ENCODE data around the gene VASP.
"Not testable (repeated sequence)": the region's sequence is repeated elsewhere in the genome, so short reads cannot be mapped to it uniquely, and the experiment has no call there.

Gene VASP

DNA sequence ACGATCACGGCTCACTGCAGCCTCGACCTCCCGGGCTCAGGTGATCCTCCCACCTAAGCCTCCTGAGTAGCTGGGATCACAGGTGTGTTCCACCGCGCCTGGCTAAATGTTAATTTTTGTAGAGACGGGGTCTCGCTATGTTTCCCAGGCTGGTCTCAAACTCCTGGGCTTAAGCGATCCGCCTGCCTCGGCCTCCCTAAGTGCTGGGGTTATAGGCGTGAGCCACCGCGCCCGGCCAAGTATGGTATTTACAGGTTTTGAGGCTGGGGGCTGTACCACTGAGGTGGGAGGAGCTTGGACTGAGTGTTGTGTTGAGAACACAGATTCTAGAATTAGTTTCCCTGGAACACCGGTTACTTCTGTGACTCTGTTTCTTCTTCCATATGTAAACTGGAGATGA is 9.5 kb upstream of the VASP start:
- no peak for DNase-seq

DNA sequence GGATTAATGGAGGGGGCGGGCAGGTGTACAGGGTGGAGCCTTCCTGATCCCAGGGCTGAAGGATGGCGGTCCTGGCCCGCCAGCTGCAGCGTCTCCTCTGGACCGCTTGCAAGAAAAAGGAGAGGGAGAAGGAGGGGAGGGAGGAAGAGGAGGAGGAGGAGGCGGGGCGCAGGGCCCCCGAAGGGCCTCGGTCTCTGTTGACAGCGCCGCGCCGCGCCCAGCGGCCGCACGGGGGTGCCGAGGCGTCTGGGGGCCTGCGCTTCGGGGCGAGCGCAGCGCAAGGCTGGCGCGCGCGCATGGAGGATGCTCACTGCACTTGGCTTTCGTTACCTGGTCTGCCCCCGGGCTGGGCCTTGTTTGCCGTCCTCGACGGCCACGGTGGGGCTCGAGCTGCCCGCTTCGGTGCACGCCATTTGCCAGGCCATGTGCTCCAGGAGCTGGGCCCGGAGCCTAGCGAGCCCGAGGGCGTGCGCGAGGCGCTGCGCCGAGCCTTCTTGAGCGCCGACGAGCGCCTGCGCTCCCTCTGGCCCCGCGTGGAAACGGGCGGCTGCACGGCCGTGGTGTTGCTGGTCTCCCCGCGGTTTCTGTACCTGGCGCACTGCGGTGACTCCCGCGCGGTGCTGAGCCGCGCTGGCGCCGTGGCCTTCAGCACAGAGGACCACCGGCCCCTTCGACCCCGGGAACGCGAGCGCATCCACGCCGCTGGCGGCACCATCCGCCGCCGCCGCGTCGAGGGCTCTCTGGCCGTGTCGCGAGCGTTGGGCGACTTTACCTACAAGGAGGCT is 8.7 kb upstream of the VASP start, which contains the start of gene PPM1N:
PPM1N (plus strand) TSS at position 33 of the 785 bp plus-strand sequence; CDS start at position 63, 30 bp downstream.
- peak; percentile 86 for DNase-seq

DNA sequence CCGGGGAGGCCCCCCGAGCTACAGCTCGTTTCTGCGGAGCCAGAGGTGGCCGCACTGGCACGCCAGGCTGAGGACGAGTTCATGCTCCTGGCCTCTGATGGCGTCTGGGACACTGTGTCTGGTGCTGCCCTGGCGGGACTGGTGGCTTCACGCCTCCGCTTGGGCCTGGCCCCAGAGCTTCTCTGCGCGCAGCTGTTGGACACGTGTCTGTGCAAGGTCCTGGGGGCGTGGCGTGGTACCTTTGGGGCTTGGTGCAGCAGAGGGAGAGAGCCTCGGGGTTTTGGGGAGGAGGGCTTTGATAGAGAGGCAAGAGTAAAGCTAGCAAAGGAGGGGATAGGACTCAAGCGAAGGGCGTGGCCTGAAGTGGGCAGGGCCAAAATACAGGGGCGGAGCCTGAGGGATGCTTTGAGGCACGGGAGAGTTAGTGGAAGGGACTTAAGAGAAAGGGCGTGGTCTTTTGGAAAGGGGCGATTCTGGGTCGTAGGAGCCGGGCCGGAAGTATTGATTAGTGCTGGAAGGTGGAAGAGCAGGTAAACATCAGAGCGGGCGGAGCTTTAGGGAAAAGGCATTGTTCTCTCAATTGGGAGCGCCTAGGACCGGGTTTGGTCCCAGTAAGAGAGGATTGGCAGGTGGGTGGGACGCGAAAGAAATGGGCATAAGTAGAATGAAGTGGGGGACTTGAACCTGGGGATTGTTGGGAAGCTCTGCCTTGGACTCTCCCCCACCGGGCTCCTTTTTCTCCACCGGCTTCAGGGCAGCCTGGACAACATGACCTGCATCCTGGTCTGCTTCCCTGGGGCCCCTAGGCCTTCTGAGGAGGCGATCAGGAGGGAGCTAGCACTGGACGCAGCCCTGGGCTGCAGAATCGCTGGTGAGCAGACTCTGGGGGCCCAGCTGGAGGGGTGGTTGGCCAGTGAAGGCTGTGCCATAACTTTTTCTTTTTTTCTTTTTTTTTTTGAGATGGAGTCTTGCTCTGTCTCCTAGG is 7.8 kb upstream of the VASP start:
- peak; percentile 84 for DNase-seq

DNA sequence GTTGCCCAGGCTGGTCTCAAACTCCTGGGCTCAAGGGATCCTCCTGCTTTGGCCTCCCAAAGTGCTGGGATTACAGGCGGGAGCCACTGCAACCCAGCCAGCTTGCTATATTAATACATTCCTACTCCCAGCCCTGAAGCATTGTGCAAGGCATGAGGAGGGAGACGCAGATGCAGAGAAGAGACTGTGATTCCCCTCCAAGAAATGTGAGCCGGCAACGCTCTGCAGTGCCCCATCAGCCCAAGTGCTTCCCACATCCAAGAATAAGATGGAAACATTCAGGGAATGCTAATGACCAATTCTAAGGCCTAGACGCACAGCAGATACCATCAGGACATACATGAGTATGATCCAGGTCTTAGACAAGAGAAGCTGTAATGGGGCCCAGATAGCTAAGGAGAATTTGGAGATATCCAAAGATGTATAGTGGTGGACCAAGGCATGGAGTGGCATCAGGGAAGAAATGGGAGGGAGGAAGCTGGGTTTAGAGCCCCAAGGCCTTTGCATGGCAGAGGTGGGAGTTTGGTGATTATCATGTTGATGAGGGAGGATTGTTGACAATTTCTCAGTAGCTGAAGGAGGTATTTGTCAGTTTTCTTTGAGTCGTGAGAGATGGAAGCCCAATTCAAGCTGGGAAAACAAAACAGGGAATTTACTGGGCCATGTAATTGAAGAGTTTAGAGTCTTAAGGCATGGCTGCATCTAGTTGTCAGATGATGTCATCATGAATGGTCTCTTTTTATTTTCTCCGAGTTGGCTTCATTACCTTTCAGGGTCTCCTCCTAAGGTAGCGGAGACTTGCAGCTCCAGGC is 6.2 kb upstream of the VASP start:
- no peak for DNase-seq

DNA sequence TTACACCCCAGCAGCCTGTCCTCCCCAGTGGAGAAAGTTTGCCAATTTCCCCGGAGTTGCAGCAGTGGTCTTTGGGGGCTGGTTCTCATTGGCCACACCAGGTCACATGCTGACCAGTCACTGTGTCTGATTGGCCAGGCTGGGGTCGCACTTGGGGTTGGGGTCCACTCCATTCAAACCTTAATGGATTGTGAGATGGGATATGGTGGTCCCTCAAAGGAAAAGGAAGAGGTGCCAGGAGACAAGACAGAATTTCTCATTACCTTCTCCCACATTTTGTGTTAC is 5.6 kb upstream of the VASP start:
- DNase-seq = no peak

DNA sequence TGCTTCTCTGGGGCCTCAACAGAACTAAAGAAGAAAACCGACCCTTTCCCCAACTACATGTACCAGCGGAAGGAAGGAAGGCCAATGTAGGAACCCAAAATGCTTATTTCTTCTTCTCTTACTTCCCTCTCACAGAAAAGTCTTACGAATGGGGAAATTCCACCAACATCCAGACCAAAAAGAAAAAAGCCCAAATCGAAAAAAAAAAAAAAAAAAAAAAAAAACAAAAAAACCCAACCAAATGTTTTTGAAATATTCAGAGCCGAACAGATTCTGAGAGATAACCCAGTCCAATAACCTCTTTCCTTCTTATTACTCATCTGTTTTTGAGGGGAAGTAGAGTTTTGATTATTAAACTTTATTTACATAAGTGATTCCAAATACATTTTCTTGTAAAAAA is 5.2 kb upstream of the VASP start:
- no peak for DNase-seq

DNA sequence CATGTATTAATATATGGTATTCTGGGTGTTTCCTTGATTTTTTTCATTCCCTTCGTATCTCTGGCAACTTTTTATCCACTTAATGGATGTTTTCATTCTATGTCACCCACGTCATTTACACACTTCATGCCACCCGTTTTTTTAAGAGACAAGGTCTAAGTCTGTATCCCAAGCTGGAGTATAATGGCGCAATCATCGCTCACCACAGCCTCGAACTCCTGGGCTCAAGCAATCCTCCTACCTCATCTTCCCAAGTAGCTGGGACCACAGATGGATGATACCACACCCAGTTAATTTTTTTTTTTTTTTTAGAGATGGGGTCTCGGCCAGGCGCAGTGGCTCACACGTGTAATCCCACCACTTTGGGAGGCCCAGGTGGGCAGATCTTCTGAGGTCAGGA is 3.4 kb upstream of the VASP start:
- no peak for DNase-seq

DNA sequence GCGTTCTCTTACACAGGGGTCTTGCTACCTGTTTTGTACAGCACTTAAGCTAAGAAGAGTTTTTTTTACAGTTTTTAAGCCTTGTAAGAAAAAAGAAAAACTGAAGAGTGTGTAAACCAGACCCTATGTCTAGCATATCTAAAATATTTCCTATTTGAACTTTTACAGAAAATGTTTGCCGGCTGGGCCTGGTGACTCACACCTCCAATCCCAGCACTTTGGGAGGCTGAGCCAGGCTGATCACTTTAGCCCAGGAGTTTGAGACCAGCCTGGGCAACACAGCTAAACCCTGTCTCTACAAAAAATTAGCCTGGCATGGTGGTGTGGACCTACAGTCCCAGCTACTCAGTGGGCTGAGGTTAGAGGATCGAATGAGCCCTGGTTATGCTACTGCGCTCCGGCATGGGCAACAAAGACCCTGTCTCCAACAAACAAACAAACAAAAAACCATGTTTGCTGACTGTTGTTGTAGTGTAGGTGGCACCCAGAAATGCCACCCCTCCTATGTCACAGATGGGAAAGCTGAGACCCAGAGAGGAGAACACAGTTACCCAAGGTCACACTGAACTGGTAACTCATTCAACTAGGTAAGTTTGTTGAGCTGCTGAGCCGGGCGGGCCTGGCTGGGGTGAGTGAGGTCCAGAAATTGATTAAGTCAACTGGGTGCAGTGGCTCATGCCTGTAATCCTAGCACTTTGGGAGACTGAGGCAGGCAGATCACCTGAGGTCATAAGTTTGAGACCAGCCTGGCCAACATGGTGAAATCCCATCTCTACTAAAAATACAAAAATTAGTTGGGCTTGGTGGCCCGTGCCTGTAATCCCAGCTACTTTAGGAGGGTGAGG is 1.9 kb upstream of the VASP start:
- DNase-seq = no peak

DNA sequence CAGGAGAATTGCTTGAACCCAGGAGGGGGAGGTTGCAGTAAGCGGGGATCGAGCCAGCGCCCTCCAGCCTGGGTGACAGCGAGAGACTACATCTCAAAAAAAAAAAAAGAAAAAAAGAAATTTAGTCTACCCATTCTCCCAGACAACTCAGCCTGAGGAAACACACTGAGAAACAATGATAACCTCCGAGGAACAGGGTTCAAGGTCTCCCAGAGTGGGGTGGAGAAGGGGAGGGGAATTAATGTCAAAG is 1.4 kb upstream of the VASP start:
- no peak for DNase-seq

DNA sequence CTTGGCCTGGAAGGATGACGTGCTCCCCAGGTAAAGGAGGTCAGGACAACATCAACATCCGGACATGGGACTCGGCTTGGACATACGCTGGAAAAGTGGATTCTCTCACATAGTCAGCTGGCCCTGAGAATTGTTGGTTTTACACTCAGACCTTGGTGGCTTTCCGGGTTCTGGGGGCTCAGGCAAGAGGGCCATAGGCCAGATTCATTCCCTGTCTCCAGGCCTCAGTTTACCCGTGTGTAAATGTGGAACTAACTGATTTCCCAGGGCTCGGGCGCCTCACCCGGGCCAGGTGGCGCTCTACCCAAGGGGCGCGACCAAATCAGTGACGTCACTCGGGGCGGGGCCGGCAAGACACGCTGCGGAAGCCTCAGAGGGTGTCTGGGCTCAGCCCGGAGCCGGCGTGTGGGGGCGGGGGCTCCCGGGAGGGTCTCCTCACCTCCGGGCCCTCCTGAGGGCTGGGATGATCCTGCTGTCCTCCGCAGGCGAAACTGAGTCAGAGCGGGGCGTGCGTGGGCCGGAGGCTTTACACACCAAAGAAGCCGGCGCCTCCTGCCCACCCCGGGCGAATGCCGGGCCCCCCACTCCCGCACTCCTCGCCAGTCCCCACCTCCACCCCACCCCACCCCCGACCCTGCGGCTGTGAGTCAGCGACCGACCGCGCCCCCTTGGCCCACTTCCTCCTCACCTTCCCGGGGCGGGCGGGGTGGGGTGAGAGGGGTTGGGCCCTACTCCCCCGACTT is 862 bp upstream of the VASP start:
- DNase-seq = peak; percentile 100

DNA sequence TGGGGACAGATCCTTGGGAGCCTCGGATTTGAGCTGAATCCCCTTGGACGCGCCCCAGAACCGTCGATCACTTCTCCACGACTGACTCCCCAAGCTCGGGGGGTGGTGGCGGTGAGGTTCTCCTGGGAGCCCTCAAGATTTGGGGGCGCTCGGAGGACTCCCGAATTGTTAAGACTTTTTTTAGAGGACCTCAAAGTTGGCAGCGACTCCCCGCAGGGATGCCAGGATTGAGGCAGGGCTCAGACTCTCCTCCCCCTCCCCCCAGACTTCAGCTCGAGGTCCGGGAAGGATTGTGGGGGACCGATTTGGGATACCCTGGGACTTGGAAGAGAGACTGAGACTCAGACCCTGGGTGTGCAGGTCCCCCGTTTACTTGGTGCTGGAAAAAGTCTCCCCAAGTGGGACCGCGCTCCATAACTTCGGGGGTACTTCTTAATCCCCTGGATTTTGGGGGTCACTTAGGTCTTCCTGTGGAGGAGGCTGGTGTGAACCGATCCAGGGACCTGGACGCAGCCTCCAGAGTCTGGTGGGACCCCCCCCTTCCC is 665 bp downstream of the VASP start:
- no peak for DNase-seq

DNA sequence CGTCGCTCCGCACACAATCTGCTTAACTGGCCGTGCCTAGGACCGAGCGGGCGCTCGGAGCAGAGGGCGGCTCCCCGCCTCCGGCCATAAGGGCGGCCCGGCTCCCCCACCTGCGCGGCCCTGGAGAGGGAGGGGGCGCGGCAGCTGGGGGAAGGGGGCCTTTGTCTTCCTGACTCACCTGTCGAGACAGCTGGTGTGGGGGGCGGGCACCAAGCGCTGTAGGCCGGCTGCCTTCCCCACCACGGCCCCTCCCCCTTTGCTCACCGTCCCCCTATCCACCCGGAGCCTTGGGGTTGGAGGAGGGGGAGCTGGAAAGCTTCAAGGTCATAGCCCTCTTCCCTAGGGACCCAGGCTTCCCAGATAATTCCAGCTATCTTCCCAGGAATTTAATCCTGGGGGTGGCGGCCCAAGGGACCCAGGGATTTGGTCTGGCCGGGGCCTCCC is 1.2 kb downstream of the VASP start:
- DNase-seq = peak; percentile 75

DNA sequence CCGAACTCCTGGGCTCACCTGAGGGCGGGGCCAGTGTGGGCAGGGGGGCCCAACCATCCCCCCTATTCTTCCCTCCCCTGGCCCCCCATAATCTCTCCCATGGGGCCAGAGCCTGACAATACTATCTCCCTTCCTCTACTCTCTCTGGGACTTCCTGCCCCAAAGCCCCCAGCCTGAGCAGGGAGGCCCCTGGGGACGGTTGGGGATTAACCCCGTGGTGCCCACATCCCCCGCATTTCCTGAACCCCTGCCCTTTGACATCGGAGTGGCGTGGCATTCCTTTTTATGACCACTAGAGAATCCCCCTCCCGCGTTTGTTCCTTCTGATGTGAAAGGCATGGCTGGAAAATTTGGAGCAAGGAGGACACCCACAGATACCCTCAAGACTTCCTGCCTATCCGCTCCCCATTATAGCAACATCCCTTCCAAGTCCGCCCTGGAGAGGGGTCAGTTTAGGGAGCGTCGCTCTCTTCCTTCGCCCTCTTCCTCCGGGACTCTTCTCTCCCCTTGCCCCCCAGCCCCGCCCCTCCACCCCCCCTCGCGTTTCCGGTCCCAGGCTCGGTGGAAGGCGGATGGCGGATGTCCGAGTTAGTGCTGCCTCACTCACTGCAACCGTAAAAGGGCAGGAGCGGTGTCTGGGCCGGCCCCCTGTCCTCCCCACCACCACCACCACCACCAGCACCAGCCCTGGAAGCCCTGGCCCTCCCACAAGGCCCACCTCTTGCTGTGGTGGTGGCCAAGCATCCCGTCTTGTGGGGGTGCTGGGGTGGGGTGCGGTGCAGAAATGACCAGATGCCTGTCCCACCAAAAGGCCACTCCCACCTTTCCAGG is 1.8 kb downstream of the VASP start:
- no peak for DNase-seq

DNA sequence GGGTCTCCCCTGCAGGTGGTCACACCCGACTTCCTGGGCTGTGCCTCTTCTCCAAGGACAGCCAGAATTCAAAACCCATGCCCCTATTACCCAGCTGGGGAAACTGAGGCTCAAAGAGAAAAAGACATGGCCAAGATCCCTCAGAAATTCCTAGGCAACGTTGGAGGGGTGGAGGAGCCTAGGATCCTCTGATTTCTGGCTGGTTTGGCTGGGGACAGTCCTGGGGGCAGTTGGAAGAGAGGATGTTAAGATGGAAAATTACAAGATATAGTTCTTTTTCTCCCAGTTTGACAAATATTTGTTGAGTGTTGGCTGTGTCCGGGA is 2.4 kb downstream of the VASP start:
- no peak for DNase-seq

DNA sequence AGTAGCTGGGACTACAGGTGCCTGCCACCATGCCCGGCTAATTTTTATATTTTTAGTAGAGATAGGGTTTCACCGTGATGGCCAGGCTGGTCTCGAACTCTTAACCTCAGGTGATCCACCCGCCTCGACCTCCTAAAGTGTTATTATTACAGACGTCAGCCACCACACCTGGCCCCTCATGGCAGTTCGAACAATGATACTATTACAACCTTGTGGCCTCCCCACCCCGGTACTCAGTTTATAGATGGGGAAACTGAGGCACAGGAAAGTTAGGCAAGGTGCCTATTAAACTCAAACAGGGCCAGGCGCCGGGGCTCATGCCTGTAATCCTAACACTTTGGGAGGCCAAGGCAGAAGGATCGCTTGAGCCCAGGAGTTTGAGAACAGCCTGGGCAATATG is 3.1 kb downstream of the VASP start:
- not testable (repeated sequence) for DNase-seq

DNA sequence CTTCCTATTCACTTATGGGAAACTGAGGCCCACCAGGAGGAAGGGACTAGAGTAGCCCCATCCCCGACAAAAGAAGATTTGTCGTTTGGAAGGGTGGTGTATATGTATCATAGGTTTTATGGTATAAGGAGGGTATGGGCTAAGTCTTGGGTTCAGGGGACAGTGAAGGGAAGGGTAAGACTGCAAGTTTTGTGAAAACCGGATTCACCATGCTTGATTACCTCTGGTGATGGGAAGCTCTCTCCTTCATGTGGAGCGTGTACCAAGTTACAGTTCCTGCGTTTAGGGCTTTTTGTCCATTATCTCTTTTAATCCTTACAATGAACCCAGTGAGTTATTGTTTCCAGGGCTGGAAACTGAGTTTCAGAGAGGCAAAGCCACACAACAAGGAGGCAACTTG is 3.8 kb downstream of the VASP start:
- DNase-seq = no peak

DNA sequence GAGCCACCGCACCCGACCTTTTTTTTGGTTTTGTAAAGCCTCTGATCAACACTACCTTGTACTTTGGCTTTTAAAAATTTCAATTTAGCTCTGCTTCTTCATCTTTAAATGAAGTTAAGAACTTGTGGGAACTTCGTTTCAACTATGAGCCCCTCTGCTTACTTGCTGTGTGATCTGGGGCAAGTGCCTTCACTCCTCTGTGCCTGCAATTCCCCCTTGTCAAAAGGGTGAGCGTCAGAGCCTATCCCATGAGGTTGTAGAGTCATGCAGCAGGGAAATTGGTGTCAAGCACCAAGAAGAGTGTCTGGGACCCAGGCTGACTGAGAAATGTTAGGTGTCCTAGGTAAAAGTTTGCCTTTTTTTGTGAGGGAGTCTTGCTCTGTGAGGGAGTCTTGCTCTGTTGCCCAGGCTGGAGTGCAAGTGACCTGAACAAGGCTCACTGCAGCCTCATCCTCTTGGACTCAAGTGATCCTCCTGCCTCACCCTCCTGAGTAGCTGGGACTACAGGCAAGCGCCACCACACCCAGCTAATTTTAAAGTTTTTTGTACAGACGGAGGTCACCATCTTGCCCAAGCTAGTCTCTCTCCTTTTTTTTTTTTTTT is 5.7 kb downstream of the VASP start:
- no peak for DNase-seq

DNA sequence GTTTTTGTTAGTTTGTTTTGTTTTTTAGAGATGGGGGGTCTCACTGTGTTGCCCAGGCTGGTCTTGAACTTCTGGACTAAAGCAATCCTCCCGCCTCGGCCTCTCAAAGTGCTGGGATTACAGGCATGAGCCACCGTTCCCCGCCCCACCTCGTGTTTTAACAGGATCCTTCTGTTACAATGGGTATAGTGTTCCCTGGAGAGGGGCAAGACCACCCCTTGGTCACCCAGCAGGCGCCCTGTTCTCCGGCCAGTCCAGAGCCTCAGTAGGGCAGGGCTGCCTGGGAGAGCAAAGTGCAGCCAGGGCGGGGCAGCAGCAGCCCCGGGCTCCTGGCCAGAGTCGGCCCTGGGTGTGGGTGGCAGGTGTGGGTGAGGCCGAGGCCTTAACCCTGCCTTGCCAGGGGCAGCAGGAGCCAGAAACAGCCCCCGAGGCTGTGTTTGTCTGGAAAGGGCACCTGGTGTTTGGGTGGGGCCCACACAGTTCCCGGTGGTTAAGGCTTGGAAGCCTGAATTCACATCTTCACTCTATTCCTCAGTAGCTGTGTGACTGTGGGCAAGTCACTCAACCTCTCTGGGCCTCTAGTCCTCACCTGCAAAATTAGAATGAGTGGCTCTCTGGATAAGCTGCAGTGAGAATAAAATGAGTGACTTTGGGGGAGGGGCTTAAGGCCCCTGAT is 7.2 kb downstream of the VASP start:
- DNase-seq = no peak

DNA sequence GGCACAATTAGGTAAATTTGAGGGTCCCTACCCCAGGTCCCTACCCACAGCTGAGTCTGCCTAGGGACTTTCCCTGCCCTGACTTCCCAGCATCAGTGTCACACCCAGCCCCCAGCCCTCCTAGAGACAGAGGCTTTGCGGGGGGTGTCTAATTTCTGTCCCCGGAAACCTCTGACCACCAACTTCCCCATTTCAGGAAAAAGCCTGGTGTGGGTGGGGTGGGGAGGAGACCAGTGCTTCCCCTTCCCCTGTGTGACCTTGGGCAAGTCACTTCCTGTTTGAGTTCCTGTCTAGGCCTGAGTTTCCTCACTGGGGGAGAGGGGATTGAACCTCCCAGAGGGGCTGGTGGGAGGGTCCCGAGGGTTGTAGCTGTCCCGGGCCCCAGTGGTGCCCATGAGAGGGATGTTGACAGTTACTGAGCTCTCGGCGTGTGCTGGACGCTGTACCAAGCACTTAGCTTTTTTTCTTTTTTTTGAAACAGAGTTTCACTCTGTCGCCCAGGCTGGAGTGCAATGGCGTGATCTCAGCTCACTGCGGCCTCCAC is 7.9 kb downstream of the VASP start:
- no peak for DNase-seq
